ENCODE results near the gene DOCK2.
"Not testable (repeated sequence)": the region's sequence is repeated elsewhere in the genome, so short reads cannot be mapped to it uniquely, and the experiment has no call there.

Gene DOCK2

DNA sequence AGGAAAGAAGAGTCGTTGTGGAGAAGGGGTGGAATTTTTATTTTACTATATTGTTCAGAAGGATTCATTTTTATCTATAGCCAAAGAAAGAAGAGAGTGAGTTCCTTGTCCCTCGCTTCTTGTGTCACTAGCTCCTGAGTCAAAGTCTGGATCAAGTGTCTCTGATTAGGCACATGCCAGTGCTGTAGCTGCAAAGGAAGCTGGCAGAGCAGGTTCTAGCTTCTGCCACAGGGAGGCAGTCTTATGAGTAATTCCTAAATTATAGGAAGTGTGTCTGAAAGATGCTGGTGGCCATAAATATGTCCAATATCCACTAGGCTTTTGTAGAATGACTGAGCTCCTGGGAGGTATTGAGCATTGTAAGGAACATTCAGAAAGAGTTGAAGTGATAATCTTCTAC, 84.7 kb downstream of the DOCK2 start:
- DNase-seq, result no peak

DNA sequence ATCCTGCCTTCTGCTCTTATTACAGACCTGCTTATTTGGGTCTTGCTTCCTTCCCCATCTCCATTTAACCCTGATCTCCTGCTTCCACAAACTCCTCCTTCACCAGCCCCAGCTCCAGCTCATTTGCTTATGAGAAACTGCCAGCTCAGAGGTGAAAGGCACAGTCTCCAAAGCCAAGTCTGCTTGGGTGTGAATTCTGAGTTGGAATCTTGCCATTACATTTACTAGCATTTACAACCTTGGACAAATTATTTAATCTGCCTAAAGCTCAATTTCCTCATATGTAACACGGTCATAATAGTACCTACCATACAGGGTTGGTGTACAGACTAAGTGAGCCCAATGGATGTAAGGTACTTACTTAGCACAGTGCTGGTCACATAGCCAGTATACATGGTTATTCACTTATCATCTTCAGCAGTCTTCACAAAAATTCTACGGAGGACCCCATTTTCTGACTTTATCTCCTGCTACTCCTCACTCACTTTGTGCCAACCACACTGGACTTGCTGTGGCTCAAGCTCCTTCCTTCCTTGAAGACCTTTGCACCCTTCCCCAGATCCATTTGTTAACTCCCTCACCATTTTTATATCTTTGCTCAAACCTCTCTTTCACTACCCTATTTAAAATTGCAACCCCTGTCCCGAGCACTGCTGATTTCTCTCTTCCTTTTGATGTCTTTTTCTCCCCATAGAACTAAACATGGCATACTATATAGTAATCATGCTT, 86.2 kb downstream of the DOCK2 start:
- DNase-seq, result no peak

DNA sequence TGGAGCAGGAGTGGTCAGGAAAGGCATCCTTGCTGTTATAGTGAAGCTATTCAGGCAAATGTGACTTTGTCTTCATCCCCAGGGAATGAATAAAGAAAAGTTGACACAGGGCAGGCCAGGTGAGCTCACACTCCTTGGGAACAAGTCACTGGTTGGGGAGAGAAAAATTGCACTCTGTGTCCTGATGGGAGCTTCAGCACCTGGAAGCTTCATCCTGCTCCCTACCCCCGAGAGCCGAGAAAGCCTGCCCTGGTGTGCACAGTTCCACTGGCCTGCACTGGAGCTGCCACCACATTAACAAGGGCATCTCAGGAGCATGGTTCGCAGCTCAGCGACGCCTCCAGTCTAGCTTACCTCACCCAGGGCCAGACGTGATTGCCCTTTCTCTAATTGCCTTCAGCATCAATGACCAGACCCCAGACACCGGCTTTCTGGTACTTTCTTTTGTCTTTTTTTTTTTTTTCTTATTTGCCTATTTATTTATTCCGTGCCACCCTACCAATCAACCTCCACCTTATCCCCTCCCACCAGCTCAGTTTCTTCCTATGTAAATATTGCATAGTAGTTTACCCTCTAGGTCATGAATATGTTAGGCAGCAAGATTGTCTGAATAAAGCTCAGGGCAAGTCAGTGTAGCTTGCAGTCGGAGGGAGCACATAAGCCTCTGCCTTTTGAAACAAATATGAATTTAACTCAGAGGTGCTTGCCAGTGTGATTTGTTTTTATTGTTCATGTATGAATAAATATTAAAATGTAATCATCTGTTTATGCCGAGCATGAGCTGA, 87.4 kb downstream of the DOCK2 start:
- DNase-seq, result no peak

DNA sequence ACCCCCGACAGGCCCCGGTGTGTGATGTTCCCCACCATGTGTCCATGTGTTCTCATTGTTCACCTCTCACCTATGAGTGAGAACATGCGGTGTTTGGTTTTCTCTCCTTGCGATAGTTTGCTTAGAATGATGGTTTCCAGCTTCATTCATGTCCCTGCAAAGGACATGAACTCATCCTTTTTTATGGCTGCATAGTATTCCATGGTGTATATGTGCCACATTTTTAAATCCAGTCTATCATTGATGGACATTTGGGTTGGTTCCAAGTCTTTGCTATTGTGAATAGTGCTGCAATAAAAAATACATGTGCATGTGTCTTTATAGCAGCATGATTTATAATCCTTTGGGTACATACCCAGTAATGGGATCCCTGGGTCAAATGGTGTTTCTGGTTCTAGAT, 88.6 kb downstream of the DOCK2 start:
- not testable (repeated sequence) for DNase-seq

DNA sequence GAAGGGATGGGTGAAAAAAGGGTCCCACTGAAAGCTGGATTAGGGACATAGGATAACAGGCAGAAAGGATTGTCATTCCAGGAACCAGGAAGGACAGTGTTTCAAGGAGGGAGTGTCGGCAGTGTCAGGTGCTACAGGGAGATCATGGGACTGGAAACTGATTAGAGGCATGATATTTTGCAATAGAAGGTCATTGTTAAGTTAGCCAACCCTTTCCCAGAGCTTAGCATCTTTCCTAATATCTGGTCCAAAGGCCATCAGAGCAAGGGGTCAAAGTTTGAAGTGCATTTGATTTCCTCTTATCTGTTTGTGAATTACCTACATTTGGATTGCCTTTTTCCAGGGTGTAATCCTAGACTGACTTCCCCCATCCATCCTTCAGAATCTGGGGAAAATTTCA, 91.3 kb downstream of the DOCK2 start:
- no peak for DNase-seq

DNA sequence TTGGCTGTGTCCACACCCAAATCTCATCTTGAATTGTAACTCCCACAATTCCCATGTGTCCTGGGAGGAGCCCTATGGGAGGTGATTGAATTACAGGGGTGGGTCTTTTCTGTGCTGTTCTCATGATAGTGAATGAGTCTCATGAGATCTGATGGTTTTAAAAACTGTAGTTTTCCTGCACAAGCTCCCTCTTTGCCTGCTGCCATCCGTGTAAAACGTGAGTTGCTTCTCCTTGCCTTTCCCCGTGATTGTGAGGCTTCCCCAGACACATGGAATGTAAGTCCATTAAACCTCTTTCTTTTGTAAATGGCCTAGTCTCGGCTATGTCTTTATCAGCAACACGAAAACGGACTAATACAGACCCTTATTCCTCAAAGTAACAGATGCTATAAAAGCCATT, 94.1 kb downstream of the DOCK2 start:
- DNase-seq, result no peak

DNA sequence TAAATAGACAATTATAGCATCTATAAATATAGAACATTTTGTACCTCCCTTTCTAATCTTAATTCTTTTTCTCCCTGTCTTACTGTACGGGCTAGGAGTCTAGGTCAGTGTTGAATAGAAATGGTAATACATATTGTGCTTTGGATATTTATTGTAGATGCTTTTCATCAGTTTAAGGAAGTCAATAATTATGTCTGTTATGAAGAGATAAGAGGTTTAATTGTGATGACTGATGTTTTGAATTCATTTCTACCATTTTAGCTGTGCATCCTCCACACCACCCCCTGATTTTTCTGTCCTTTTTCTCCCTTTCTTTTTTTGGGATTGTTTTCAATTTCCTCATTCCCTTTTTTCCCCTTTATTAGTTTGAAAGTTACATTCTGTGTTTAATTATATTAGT, 95.8 kb downstream of the DOCK2 start:
- no peak for DNase-seq

DNA sequence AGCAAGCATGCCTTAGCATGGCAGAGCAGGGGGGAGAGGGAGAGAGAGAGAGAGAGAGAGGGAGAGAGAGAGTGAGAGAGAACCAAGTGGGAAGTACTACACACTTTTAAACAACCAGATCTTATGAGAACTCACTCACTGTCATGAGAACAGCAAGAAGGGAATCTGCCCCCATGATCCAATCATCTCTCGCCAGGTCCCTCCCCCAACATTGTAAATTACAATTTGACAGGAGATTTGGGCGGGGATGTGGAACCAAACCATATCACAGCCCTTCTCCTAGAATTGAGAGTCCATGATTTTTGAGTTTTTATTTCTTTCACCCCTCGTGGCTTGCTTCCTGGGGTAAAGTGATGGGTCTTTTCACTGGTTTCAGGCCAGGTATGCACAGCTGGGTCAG, 98.8 kb downstream of the DOCK2 start:
- no peak for DNase-seq

DNA sequence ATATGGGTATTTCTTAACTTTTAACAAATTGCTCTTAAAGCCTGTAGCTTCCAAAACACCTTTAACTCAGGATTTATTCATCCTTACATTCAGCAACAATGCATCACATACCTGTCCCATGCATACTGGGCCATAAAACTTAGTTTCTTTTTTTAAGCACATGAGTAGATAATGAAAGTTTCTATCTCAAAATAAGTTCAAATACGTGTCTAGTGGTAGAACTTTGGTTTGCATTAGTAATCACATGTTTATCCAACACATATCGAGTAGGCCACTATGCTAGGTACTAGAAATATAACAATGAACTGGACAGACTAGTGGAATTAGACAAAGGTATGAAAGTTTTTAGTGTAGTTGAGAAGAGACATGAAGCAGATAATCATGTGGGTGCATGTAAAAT, 99.6 kb downstream of the DOCK2 start:
- no peak for DNase-seq

DNA sequence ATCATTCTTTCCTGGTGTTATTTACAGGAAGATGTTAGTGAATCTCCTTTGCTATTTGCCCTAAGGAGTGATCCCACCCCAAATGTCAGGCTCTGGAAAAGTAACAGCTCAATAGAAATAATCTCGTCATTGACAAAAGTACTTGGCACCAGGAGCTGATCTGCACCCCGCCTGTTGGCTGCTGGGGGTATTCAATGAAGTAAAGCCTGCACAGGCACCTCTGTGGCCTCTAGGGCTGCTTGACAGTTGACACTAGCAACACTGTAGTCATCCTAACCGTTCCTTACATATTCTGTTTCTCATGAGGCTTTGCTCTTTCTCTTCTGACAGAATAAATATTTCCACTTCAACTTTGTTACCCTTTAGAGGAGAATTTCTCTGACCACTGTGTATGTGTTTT, 103.4 kb downstream of the DOCK2 start:
- DNase-seq, result no peak

DNA sequence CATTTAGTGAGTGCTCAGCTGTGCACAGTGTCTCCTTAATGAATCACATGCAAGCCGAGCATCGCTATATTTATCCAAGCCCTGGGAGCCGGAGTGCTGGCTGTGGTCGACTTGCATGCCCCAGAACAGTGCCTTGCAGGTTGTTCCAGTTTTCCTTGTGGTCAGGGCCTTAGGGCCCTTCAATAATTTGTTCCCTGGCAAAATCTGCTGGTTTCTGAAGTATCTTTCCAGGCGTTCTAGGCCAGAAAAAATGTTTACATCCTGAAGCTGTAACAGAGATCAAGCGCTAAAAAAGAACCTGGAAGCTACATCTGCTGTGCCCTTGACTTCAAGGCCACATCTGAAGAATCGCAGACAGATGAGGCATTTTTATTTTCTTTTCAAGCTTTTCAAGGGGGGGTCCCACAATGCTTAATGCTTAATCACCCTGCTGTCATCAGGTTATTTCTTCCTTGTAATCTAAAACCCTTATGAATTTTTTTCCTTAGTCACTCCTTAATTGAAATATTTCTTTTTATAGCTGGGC, 105.8 kb downstream of the DOCK2 start:
- no peak for DNase-seq

DNA sequence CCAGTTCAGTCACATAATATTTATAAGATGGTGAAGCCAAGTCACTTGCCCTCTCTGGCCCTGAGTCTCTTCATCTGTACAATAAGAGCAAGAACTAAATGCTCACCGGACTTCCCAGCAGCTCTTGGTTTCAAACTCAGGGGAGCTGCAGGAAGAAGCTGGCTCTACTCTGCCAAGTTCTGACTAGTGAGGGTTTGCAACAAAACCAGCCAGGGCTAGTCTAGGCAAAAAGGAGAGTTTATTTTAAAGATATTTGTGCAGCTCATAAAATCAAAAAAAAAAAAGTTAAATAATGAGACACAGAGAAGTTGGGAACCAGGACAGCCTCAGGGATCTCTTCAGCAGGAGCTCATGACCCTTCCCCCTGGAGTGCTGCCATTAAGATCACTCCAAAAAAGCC, 107.3 kb downstream of the DOCK2 start:
- no peak for DNase-seq

DNA sequence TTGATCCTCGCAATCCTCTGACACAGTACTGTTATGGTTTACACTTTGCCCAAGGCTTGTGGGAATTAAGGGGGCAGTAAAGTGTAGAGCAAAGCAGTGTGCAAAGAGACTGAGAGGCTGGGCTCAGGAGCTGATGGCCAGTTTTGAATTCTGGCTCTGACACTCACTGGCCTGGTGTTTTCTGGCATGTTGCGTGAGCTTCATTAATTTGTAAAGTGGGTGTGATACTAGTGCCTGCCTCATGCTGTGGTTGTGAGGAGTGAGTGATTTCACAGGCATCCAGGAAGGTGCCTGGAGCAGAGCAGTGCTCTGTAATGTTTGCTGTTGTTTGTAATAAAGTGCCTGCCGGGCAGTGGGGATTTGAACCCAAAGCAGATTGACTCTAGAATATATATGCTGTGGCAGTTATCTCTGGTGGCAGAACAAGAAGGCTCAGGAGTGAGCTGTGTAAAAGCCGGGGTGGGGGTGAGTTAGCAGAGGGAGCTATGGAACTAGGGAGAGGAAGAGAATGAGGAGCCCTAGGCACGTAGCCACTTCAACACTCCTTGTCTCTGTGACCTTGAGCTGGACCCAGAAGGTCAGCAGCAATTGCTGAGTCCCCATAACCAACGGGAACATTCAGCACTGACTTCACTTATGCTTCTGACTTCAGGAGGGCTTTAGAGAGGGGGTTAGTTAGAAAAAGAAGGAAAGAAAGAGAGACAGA, 108.5 kb downstream of the DOCK2 start:
- DNase-seq, result no peak

DNA sequence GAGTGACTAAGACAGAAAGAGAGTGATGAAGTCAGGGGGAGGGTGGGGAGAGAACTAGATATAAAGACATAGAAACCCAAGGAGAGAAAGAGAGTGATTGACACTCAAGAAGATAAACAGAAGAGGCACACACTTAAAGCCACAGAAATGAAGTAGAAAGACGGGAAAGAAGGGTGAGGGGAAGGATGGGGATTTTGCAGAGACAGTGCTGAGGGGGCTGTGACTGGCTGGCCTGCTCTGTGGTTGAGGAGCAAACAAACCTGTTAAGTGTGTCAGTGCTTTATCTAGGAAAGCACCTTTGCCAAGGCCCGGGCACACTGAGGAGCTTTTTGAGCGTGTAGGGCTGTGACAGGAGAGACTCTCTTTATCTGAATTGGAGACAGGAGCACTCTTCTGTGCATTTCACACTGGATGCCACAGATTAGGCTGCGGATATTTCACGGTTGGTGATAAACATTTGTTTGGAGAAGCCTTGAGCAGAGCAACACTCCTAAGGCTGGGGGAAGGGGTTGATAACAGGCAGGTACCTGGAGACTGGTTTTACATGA, 109.1 kb downstream of the DOCK2 start:
- DNase-seq, result no peak

DNA sequence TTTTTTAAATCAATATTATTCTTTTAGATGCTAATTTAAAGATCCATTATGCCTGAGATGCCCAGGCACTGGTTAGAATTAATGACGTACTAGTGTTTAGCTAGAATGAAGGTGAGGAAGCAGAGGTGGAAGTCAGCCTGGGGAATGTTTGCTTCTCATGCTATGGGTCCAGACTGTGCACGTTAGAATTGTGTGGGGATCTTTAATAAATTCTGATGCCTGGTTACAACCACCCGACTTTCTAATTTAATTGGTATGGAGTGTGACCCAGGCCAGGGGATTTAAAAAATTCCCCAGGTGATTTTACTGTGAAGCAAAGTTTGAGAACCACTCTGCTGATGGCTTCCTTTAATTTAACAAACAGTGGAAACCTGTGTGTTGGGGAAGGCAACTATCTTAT, 111.1 kb downstream of the DOCK2 start:
- DNase-seq, result no peak

DNA sequence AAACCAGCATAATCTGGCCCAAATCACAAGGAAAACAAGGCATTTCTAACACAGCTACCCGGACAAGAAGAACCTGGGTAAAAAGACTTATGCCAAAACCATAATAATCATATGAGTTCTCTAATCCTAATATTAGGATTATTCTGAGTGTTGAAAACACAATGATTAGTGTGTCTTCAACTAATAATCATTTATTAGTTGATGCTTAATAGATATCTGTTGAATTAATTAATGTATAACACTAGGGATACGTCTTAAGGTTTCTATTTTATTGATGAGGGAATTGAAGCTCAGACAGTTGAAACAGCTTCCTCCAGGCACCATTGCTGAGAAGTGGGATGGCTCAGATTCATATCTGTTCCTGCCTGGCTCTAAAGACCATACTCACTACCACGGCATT, 112.2 kb downstream of the DOCK2 start:
- DNase-seq, result no peak

DNA sequence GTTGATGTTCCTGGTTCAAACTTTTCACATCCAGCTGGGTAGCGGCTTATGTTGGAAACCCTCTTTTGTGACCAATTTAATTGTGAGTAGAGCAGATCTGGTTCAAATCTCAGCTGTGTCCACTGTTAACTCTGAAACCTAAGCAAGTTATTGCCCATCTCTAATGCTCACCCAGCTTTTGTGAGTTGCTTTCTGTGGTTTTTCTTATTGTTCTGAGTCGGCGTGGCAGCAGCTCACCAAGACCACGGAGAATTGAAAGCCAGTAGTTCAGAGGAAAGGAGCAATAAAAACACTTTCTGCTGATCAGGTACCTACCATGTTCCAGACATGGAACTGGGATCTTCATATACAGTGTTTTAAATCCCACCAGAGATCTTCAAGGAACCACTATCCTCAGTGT, 114.4 kb downstream of the DOCK2 start:
- DNase-seq, result no peak

DNA sequence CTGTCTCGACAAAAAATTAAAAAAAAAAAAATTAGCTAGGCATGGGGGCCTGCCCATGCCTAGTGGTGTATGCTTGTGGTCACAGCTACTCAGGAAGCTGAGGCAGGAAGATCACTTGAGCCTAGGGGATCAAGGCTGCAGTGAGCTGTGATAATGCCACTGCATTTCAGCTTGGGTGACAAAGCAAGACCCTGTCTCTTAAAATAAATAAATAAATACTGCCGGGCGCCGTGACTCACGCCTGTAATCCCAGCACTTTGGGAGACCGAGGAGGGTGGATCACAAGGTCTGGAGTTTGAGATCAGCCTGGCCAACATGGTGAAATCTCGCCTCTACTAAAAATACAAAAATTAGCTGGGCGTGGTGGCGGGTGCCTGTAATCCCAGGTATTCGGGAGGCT, 115.5 kb downstream of the DOCK2 start:
- not testable (repeated sequence) for DNase-seq

DNA sequence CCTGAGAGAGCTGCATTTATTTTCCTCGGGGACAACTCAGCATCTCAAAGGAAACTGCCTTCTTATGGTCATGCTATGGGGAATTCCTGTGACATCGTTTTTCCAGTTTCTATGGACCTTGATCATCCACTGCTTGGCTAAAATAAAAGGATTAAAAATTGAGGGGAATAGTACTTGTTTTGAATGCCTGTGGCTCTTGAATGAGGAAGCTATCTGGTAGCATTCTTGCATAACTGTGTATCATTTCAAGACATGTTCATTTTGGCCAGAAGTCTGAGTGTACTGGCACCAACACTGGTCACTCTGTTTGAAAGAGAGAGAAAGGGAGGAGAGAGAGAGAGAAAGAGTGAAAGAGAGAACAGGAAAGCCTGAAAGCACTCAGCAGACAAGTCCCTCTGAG, 116.7 kb downstream of the DOCK2 start:
- DNase-seq, result no peak

DNA sequence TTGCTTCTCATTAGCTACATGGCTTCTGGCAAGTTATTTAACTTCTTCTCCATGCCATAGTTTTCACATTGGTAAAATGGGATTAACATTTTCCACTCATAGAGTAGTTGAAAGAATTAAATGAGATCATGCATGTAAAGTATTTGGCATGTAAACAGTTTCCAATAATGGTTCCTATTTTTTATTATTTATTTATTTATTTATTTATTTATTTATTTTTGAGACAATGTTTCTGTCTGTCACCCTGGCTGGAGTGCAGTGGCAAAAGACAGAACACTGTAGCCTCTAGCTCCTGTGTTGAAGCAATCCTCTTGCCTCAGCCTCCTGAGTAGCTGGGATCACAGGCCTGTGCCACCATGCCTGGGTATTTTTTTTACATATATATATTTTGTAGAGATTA, 117.7 kb downstream of the DOCK2 start:
- DNase-seq, result no peak

DNA sequence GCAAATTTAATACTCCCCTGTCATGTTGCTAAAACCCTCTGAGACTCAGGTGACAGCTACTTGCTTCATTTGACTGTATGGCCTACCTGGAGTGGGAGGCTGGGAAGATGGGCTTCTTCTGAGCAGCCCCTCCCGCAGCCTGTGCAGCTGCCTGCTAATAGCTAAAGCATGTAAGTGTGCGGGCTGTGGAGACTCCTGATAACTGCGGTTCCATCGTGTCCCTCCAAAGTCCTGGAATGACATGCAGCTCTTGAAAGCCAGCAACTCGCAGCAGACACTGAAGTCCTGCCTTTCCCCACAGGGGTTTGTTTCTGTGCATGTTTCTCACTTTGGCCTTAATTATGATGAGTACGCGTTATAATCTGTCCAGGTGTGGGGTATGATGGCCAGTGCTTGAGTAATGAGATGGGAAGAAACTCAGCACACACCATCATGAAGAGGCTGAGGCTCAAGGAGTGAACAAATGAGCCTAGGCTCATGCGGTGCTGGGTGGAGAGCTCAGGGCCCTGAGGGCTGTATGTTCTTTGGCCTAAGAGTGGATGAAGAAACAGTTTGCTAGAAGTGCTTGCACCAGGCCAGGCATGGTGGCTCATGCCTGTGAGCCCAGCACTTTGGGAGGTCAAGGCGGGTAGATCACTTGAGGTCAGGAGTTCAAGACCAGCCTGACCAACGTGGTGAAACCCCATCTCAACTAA, 119.1 kb downstream of the DOCK2 start:
- no peak for DNase-seq

DNA sequence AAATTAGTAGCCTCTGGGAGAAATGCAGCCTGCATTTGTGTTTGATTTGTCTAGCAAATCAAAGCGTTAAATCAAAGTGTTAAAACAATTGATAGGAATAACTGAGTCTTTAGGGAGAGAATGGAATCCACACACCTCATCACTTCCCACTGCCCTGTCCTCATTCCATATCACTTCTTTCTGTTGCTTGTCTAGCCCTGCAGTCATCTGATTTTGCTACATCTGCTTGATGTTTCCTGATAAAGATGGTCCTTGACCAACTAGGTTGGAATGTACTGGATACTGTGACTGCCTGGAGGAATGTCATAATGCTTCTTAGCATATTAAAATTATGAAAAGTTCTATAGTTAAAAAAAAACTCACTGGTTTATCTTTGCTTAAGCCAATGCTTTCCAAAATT, 119.9 kb downstream of the DOCK2 start:
- DNase-seq, result no peak

DNA sequence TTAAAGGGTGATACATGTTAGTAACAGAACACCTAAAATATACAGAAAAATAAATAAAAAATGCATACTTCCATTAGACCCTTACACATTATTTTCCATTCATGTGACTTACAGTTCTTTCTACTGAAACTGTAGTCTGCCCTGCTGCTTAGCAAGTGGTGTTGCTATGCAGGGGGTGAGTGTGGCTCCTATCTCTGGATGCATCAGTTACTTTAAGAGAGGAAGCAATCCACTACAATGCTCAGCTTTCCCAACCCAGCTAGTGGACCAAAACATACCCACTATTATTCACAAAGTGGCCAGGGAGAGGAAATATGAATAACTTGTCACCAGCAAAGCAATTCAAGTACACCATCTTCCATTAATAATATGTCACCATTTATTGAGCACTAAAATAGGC, 121.8 kb downstream of the DOCK2 start:
- DNase-seq, result no peak
